GM23248 (cell line): ENCODE results near the gene GABRA4.

Experiments
- EZH2 ChIP-seq: fragments of 200-600 bp; sonication (generic); IDR thresholded peaks from 2 replicates; pipeline ENCODE4 v1.6.1; 2018; ENCODE audit warnings: antibody characterized with exemption, mild to moderate bottlenecking; ENCODE audit not compliant: insufficient read depth, poor library complexity, severe bottlenecking
- EZH2phosphoT487 ChIP-seq: fragments of 200-600 bp; sonication (generic); IDR thresholded peaks from 2 replicates; pipeline ENCODE4 v1.6.1; 2018; ENCODE audit warnings: antibody characterized with exemption, moderate library complexity, mild to moderate bottlenecking, low read depth; ENCODE audit not compliant: insufficient read depth

DNA sequence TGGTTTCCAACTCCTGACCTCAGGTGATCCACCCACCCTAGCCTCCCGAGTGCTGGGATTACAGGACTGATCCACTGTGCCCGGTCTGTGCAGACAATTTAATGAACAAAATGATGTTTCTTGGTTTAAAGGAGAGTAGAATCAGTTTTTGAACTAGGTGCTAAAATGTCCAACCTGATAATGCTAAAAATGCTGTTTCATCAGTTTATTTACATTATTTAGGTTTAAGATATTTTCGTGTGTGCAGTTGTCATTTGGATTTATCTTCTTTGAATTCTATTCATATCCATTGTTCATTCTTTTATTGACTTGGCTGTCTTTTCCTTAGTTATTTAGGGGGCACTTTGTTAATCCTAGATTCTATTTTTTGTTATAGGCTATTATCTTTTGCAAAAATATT is 20.0 kb upstream of the GABRA4 start:
- TF ChIP-seq EZH2phosphoT487 (no peak), EZH2 (no peak)
